GM18508 (cell line): Measurements from ENCODE around the gene IL17B.

Experiments used
- ATAC-seq: cut with Tn5 transposase; IDR thresholded peaks from one replicate; pipeline ENCODE4 v1.9.1; 2021; ENCODE audit warnings: moderate number of reproducible peaks; ENCODE audit not compliant: insufficient read depth, unreplicated experiment

The IL17B gene

GRCh38 chr5:149379177-149379761, at the start of gene IL17B:
Gene IL17B (minus strand): TSS chr5:149379292. CDS start chr5:149379225, 67 bp downstream.
- no peak for ATAC-seq

- ATAC-seq, result no peak
Measured at GRCh38 chr5:149428032-149428431, 48.9 kb upstream of the IL17B start.

- ATAC-seq, result no peak
Measured at GRCh38 chr5:149427374-149427773, 48.3 kb upstream of the IL17B start.

- no peak for ATAC-seq
Measured at GRCh38 chr5:149426931-149427330, 47.8 kb upstream of the IL17B start.

- no peak for ATAC-seq
Measured at GRCh38 chr5:149425729-149426128, 46.6 kb upstream of the IL17B start.

- no peak for ATAC-seq
Measured at GRCh38 chr5:149424371-149425315, 45.6 kb upstream of the IL17B start.

- ATAC-seq, result no peak
Measured at GRCh38 chr5:149423794-149424268, 44.7 kb upstream of the IL17B start.

GRCh38 chr5:149423049-149423793, 44.1 kb upstream of the IL17B start:
- ATAC-seq, result no peak

GRCh38 chr5:149422366-149423048, 43.4 kb upstream of the IL17B start:
- ATAC-seq, result no peak

- ATAC-seq, result no peak
Measured at GRCh38 chr5:149421834-149422233, 42.7 kb upstream of the IL17B start.

GRCh38 chr5:149421372-149421685, 42.2 kb upstream of the IL17B start:
- no peak for ATAC-seq

- ATAC-seq, result no peak
Measured at GRCh38 chr5:149420545-149421371, 41.7 kb upstream of the IL17B start.

- ATAC-seq, result no peak
Measured at GRCh38 chr5:149419859-149420544, 40.9 kb upstream of the IL17B start.

GRCh38 chr5:149419532-149419858, 40.4 kb upstream of the IL17B start:
- ATAC-seq, result no peak

GRCh38 chr5:149418910-149419531, 39.9 kb upstream of the IL17B start:
- ATAC-seq, result no peak

GRCh38 chr5:149417711-149418368, 38.7 kb upstream of the IL17B start:
- ATAC-seq, result no peak

- ATAC-seq, result no peak
Measured at GRCh38 chr5:149416987-149417710, 38.1 kb upstream of the IL17B start.
